DND-41 (cell line): ENCODE results near the gene SNX9.

Experiments used
- EZH2 ChIP-seq: IDR thresholded peaks from 3 replicates; pipeline ENCODE4 v1.6.1; 2012; ENCODE audit warnings: borderline replicate concordance, low read depth, mild to moderate bottlenecking, moderate library complexity, low read length, inconsistent platforms; ENCODE audit not compliant: severe bottlenecking
- TF ChIP-seq, protein P1 (sequence below): IDR thresholded peaks from 2 replicates; pipeline ENCODE4 v1.5.1; 2012; ENCODE audit warnings: borderline replicate concordance, low read length, moderate library complexity, mild to moderate bottlenecking; ENCODE audit not compliant: poor library complexity, severe bottlenecking; ENCODE audit errors: extremely low read depth

GRCh38 chr6:157896932-157897331 is 73.9 kb downstream of the SNX9 start:
- TF ChIP-seq, protein P1, sequence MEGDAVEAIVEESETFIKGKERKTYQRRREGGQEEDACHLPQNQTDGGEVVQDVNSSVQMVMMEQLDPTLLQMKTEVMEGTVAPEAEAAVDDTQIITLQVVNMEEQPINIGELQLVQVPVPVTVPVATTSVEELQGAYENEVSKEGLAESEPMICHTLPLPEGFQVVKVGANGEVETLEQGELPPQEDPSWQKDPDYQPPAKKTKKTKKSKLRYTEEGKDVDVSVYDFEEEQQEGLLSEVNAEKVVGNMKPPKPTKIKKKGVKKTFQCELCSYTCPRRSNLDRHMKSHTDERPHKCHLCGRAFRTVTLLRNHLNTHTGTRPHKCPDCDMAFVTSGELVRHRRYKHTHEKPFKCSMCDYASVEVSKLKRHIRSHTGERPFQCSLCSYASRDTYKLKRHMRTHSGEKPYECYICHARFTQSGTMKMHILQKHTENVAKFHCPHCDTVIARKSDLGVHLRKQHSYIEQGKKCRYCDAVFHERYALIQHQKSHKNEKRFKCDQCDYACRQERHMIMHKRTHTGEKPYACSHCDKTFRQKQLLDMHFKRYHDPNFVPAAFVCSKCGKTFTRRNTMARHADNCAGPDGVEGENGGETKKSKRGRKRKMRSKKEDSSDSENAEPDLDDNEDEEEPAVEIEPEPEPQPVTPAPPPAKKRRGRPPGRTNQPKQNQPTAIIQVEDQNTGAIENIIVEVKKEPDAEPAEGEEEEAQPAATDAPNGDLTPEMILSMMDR, result no peak
- TF ChIP-seq EZH2, result no peak
